ENCODE results near the gene TNIP1. TPM values are rescaled to one million over a fixed set of nuclear protein-coding genes. Genes with fewer than 3 reads are reported as not detected.

TNIP1 gene
- total RNA-seq, 1 experiment from 2014 or later = 122 TPM

- intact Hi-C loops (cut with micrococcal nuclease; ENCODE audit: unreplicated experiment) = loop anchor here (2.0 kb wide), 1 partner anchor 45 kb away; no protein-coding TSS in a partner anchor
- H3K4me3 ChIP-seq = no peak overlapping the region
- no peak overlapping the region for H3K27ac ChIP-seq
- no peaks in the 10 kb centered on the region for H3K27me3 ChIP-seq (ENCODE audit: insufficient read depth, low read depth)
- H3K79me2 ChIP-seq (ENCODE audit: low read depth) = no peaks in the 10 kb centered on the region
- peaks cover 5% of the 10 kb centered on the region for H3K4me1 ChIP-seq (replicated peaks; ENCODE audit: insufficient read depth)
- H3K9me2 ChIP-seq (ENCODE audit: insufficient read depth) = no peaks in the 10 kb centered on the region
- BruUV-seq (replicated peaks) = no TSS peak
- H3F3A ChIP-seq (ENCODE audit: insufficient read depth, low read depth) = peaks cover 11% of the 10 kb centered on the region
- H3K4me2 ChIP-seq = no peak overlapping the region
- no peak for DNase-seq
- ChIA-PET POLR2A (ENCODE audit: unreplicated experiment) (no interaction called here), CTCF (interaction anchor here (1.3 to 4.9 kb wide), 2 partner anchors 46 to 68 kb away, joined by 4 to 48 read pairs; no protein-coding TSS in a partner anchor)
- no peaks in the 10 kb centered on the region for H3K9me3 ChIP-seq (ENCODE audit: insufficient read depth, low read depth)
- H3K36me3 ChIP-seq (ENCODE audit: low read depth) = peaks cover 17% of the 10 kb centered on the region; the same call in 1 of the 2 replicates
- TF ChIP-seq CTCF (conservative IDR thresholded peaks at IDR 0.05) (peak; percentile 72), EZH2 (IDR thresholded peaks at IDR 0.05; ENCODE audit: low read depth) (no peak)
- H4K20me1 ChIP-seq (ENCODE audit: insufficient read depth) = no peaks in the 10 kb centered on the region
- no peak overlapping the region for H2AFZ ChIP-seq
Observed at GRCh38 chr5:151047814-151048425, 32.9 kb downstream of the TNIP1 start.

GRCh38 chr5:151042453-151043093 is 38.3 kb downstream of the TNIP1 start:
- DNase-seq = no peak
- peak overlapping the region; percentile 43 for H3K4me2 ChIP-seq
- no peaks in the 10 kb centered on the region for H3K9me3 ChIP-seq (ENCODE audit: insufficient read depth, low read depth)
- H3K27ac ChIP-seq = peak overlapping the region; percentile 89
- peaks cover 47% of the 10 kb centered on the region for H3K4me1 ChIP-seq (replicated peaks; ENCODE audit: insufficient read depth)
- H2AFZ ChIP-seq = no peak overlapping the region
- CTCF ChIA-PET = interaction anchor here (0.6 to 2.3 kb wide), 5 partner anchors 18 to 196 kb away, joined by 3 to 16 read pairs (median 5); partner anchors contain the start of gene GPX3
- no peaks in the 10 kb centered on the region for H3K27me3 ChIP-seq (ENCODE audit: insufficient read depth, low read depth)
- no peaks in the 10 kb centered on the region for H4K20me1 ChIP-seq (ENCODE audit: insufficient read depth)
- 0 out of 2 replicates have a peak, but pooled peaks cover 9% of the 10 kb centered on the region for H3K36me3 ChIP-seq (ENCODE audit: low read depth)
- POLR2A ChIA-PET (ENCODE audit: unreplicated experiment) = interaction anchor here (0.5 kb wide), 1 partner anchor 147 kb away, joined by 4 read pairs; no protein-coding TSS in a partner anchor
- no peak for TF ChIP-seq CTCF (conservative IDR thresholded peaks at IDR 0.05)
- TF ChIP-seq EZH2 (IDR thresholded peaks at IDR 0.05; ENCODE audit: low read depth) = no peak
- no peak overlapping the region for H3K4me3 ChIP-seq
- H3K79me2 ChIP-seq (ENCODE audit: low read depth) = no peaks in the 10 kb centered on the region; the same call in 1 of the 2 replicates
- BruUV-seq (replicated peaks) = no TSS peak
- no peaks in the 10 kb centered on the region for H3K9me2 ChIP-seq (ENCODE audit: insufficient read depth)
- intact Hi-C loops (cut with micrococcal nuclease; ENCODE audit: unreplicated experiment) = loop anchor here (5.0 kb wide), 1 partner anchor 240 kb away; no protein-coding TSS in a partner anchor
- H3F3A ChIP-seq (ENCODE audit: insufficient read depth, low read depth) = peaks cover 44% of the 10 kb centered on the region

- intact Hi-C loops (cut with micrococcal nuclease; ENCODE audit: unreplicated experiment) = loop anchor here (2.0 to 5.0 kb wide), 2 partner anchors 21 to 239 kb away; partner anchors contain the start of gene GPX3
- Histone ChIP-seq H3K4me3 (no peak overlapping the region), H3K9me3 (ENCODE audit: insufficient read depth, low read depth) (no peaks in the 10 kb centered on the region), H3K27ac (peak overlapping the region; percentile 89), H3K79me2 (ENCODE audit: low read depth) (no peaks in the 10 kb centered on the region; the same call in 1 of the 2 replicates), H3K27me3 (ENCODE audit: insufficient read depth, low read depth) (no peaks in the 10 kb centered on the region), H3K36me3 (ENCODE audit: low read depth) (0 out of 2 replicates have a peak, but pooled peaks cover 13% of the 10 kb centered on the region), H3K4me2 (peak overlapping the region; percentile 63), H3F3A (ENCODE audit: insufficient read depth, low read depth) (peaks cover 47% of the 10 kb centered on the region), H3K4me1 (replicated peaks; ENCODE audit: insufficient read depth) (peaks cover 47% of the 10 kb centered on the region), H4K20me1 (ENCODE audit: insufficient read depth) (no peaks in the 10 kb centered on the region), H2AFZ (no peak overlapping the region), H3K9me2 (ENCODE audit: insufficient read depth) (no peaks in the 10 kb centered on the region)
- ChIA-PET CTCF (interaction anchor here (0.6 to 2.3 kb wide), 6 partner anchors 19 to 260 kb away, joined by 3 to 16 read pairs (median 7); partner anchors contain the start of gene GPX3), POLR2A (ENCODE audit: unreplicated experiment) (interaction anchor here (0.5 to 0.7 kb wide), 2 partner anchors 147 to 729 kb away, joined by 4 to 7 read pairs; no protein-coding TSS in a partner anchor)
- TF ChIP-seq EZH2 (IDR thresholded peaks at IDR 0.05; ENCODE audit: low read depth) (no peak), CTCF (conservative IDR thresholded peaks at IDR 0.05) (no peak; the same call in 1 of the 2 replicates)
- no TSS peak for BruUV-seq (replicated peaks)
- DNase-seq = peak; percentile 66 to 78
Observed at GRCh38 chr5:151041577-151042268, 39.1 kb downstream of the TNIP1 start.
